ENCODE data around the gene SRRT.
"Not testable (repeated sequence)": the region's sequence is repeated elsewhere in the genome, so short reads cannot be mapped to it uniquely, and the experiment has no call there.

SRRT gene

DNA sequence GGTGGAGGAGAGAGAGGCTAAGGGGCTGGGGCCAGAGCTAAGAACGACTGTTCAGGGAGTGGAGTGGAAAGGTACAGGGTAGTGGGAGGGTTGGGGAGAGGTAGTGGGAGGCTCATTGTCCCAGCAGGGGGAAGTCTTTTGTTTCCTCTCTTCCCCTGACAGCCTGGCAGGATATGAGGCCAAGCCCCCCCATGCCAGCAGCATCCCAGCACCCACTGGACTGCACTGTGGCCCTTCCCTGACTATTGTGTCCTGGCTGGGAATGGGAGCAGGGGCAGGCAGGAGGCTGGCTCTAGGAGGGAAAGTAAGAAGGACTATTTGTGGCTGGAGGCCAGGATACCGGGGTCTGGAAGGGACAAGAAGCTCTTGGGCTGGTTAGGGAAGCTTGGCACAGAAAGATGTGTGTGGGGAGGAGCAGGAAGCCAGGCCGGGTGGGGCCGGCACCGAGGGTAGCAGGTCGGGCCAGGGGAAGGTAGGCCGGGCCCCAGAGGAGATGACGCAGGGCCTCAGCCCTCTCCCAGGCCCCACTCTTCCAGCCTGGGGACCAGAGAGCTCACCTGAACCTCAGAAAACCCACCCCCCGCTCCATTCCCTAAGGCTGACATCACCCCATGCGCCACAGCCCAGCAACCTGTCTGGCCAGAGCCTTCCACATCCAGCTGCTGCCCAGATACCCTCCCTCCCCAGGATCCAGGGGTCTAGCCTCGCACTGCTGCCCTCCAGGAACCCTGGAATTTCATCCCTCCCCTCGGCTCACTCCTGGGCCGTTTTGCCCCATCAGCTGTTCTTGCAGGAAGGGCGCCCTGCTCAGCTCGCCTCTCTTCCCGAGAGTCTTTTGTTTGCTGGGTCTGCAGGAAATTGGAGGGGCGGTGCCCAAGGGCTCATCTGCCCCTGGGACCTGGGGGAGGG is 38.7 kb upstream of the SRRT start:
- Histone ChIP-seq H3K4me3 (ENCODE audit: low read length) (no peak overlapping the region), H3K4me2 (ENCODE audit: low read length) (no peak overlapping the region), H3K27me3 (ENCODE audit: control insufficient read depth, insufficient read depth, low read length) (no peaks in the 10 kb centered on the region), H3K9ac (ENCODE audit: low read depth, low read length) (no peak overlapping the region), H3K36me3 (ENCODE audit: insufficient read depth, low read length) (no peaks in the 10 kb centered on the region), H3K4me1 (ENCODE audit: control insufficient read depth, insufficient read depth, low read length) (peaks cover 4% of the 10 kb centered on the region), H3K9me3 (replicated peaks; ENCODE audit: low read length) (no peaks in the 10 kb centered on the region)

DNA sequence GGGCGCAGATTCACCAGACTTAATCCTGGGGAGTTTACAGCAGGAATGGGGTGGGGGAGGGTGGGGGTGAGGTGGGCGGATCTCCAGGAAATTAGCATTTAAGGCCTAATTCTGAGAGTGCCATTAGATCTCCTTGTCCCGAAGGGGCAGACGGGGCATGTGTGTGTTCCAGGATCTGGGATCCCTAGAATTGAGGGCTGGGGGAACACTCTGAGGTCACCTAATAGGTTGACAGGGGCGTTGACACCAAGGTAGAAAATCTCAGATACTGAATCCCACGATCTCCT is 38.1 kb upstream of the SRRT start:
- peak overlapping the region; percentile 72 for H3K9ac ChIP-seq (ENCODE audit: low read depth, low read length)
- peak overlapping the region; percentile 63 for H3K4me3 ChIP-seq (ENCODE audit: low read length)
- peaks cover 4% of the 10 kb centered on the region for H3K4me1 ChIP-seq (ENCODE audit: control insufficient read depth, insufficient read depth, low read length)
- no peaks in the 10 kb centered on the region for H3K27me3 ChIP-seq (ENCODE audit: control insufficient read depth, insufficient read depth, low read length)
- H3K9me3 ChIP-seq (replicated peaks; ENCODE audit: low read length) = no peaks in the 10 kb centered on the region
- H3K4me2 ChIP-seq (ENCODE audit: low read length) = peak overlapping the region; percentile 74
- H3K36me3 ChIP-seq (ENCODE audit: insufficient read depth, low read length) = no peaks in the 10 kb centered on the region

- Histone ChIP-seq H3K36me3 (ENCODE audit: insufficient read depth, low read length) (no peaks in the 10 kb centered on the region), H3K9ac (ENCODE audit: low read depth, low read length) (peak overlapping the region; percentile 72), H3K4me3 (ENCODE audit: low read length) (peak overlapping the region; percentile 63), H3K4me1 (ENCODE audit: control insufficient read depth, insufficient read depth, low read length) (peaks cover 4% of the 10 kb centered on the region), H3K9me3 (replicated peaks; ENCODE audit: low read length) (no peaks in the 10 kb centered on the region), H3K27me3 (ENCODE audit: control insufficient read depth, insufficient read depth, low read length) (no peaks in the 10 kb centered on the region), H3K4me2 (ENCODE audit: low read length) (peak overlapping the region; percentile 74)
Observed at GRCh38 chr7:100837099-100837836, 37.6 kb upstream of the SRRT start.

DNA sequence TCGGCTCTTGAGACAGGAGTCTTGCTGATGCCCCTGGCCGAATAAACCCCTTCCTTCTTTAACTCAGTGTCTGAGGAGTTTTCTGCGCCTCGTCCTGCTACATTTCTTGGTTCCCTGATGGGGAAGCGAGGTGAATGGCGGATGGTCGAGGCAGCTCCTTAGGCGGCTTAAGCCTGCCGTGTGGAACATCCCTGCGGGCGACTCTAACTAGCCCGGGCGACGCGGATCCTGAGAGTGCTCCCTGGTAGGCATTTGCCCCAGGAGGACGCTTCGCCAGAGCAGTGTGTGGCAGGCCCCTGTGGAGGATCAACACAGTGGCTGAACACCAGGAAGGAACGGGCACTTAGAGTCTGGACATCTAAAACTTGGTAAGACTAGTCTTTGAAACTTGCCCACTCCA is 35.5 kb upstream of the SRRT start:
- Histone ChIP-seq H3K36me3 (ENCODE audit: insufficient read depth, low read length) (no peaks in the 10 kb centered on the region), H3K9me3 (replicated peaks; ENCODE audit: low read length) (no peaks in the 10 kb centered on the region), H3K4me2 (ENCODE audit: low read length) (no peak overlapping the region), H3K27me3 (ENCODE audit: control insufficient read depth, insufficient read depth, low read length) (no peaks in the 10 kb centered on the region), H3K9ac (ENCODE audit: low read depth, low read length) (no peak overlapping the region), H3K4me1 (ENCODE audit: control insufficient read depth, insufficient read depth, low read length) (peaks cover 4% of the 10 kb centered on the region), H3K4me3 (ENCODE audit: low read length) (no peak overlapping the region)

- H3K9me3 ChIP-seq (replicated peaks; ENCODE audit: low read length) = no peaks in the 10 kb centered on the region
- H3K9ac ChIP-seq (ENCODE audit: low read depth, low read length) = no peak overlapping the region
Observed at GRCh38 chr7:100840470-100841100, 34.3 kb upstream of the SRRT start.

GRCh38 chr7:100847360-100847759 is 27.5 kb upstream of the SRRT start:
- H3K4me1 ChIP-seq (ENCODE audit: control insufficient read depth, insufficient read depth, low read length) = peaks cover 3% of the 10 kb centered on the region
- H3K27me3 ChIP-seq (ENCODE audit: control insufficient read depth, insufficient read depth, low read length) = no peaks in the 10 kb centered on the region
- H3K36me3 ChIP-seq (ENCODE audit: insufficient read depth, low read length) = no peaks in the 10 kb centered on the region
- H3K9me3 ChIP-seq (replicated peaks; ENCODE audit: low read length) = no peaks in the 10 kb centered on the region
- H3K4me3 ChIP-seq (ENCODE audit: low read length) = no peak overlapping the region
- H3K9ac ChIP-seq (ENCODE audit: low read depth, low read length) = no peak overlapping the region
- H3K4me2 ChIP-seq (ENCODE audit: low read length) = no peak overlapping the region

More at GRCh38 chr7:100840470-100841100, 34.3 kb upstream of the SRRT start:
- Histone ChIP-seq H3K4me3 (ENCODE audit: low read length) (no peak overlapping the region), H3K27me3 (ENCODE audit: control insufficient read depth, insufficient read depth, low read length) (no peaks in the 10 kb centered on the region), H3K4me2 (ENCODE audit: low read length) (no peak overlapping the region), H3K4me1 (ENCODE audit: control insufficient read depth, insufficient read depth, low read length) (peaks cover 4% of the 10 kb centered on the region), H3K36me3 (ENCODE audit: insufficient read depth, low read length) (no peaks in the 10 kb centered on the region)

DNA sequence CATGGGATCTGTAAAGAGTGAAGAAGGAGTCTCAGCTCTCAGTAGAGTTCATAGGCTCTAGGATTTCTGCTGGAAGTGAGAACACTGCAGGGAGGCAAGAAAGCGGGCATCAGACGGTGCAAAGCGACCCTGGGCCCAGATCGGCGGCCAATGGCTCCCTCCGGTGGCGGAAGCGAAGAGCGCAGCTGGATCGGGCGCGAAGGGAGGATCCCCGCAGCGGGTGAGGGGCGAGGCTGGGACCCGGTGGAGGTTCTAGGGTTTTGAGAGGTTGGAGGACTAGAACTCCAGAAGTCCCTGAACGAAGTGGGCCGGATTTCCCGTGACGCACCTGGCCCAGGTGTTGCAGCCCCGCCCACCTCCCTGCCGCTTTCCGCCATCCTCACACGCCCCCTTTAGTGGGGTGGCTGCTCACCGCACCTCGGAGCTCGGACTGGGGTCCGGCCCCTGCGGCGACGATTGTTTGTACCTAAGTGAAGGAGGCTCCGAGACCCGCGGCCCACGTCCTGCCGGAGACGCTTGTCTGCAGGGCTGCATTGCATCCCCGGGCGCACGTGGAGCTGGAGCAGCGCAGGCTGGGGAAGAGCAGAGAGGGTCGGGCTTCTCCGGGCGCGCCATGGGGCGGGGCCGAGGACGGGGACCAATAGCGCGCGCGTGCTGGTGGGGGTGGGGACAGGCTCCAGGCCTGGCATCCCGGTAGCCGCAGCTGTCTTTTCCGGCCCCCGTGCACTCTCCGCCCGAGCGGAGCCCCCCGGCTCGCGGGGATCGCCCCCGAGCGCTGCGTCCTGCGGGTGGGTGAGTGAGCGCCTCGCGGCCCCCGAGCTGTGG is 22.6 kb upstream of the SRRT start, which contains the start of gene SLC12A9:
SLC12A9 (plus strand) TSS at position 666 of the 825 bp plus-strand sequence. CDS start 1,485 bp downstream, outside the sequence.
- Histone ChIP-seq H3K36me3 (ENCODE audit: insufficient read depth, low read length) (no peaks in the 10 kb centered on the region), H3K4me3 (ENCODE audit: low read length) (peak within 1 kb of the TSS; percentile 96), H3K9ac (ENCODE audit: low read depth, low read length) (peak within 1 kb of the TSS; percentile 88), H3K9me3 (replicated peaks; ENCODE audit: low read length) (no peaks in the 10 kb centered on the region), H3K4me1 (ENCODE audit: control insufficient read depth, insufficient read depth, low read length) (peaks cover 7% of the 10 kb centered on the region), H3K27me3 (ENCODE audit: control insufficient read depth, insufficient read depth, low read length) (no peaks in the 10 kb centered on the region), H3K4me2 (ENCODE audit: low read length) (peak within 1 kb of the TSS; percentile 98)

DNA sequence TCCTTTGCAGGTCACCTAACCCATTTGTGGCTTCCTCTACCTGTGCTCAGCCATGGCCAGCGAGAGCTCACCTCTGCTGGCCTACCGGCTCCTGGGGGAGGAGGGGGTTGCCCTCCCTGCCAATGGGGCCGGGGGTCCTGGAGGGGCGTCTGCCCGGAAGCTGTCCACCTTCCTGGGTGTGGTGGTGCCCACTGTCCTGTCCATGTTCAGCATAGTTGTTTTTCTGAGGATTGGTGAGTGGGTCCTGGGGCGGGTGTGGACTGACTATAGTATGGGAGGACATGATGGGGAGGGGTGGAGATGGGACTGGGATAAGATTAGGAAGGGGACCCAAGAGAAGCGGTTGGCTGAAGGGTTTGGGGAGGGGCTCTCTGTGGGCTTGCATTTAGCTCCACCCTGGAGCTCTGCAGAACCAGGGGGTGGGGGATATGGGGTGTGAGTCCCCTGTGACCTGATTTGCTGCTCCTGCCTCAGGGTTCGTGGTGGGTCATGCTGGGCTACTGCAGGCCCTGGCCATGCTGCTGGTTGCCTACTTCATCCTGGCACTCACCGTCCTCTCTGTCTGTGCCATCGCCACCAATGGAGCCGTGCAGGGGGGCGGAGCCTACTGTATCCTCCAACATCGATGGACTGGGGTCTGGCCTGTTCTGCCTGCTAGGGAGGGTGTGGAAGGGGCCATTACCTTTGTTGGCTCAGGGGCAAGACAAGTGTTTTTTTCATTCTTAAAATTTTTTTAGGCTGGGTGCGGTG is 20.6 kb upstream of the SRRT start:
- peaks cover 4% of the 10 kb centered on the region for H3K36me3 ChIP-seq (ENCODE audit: insufficient read depth, low read length)
- no peaks in the 10 kb centered on the region for H3K9me3 ChIP-seq (replicated peaks; ENCODE audit: low read length)
- no peak overlapping the region for H3K9ac ChIP-seq (ENCODE audit: low read depth, low read length)
- H3K4me3 ChIP-seq (ENCODE audit: low read length) = no peak overlapping the region
- peaks cover 7% of the 10 kb centered on the region for H3K4me1 ChIP-seq (ENCODE audit: control insufficient read depth, insufficient read depth, low read length)
- H3K27me3 ChIP-seq (ENCODE audit: control insufficient read depth, insufficient read depth, low read length) = no peaks in the 10 kb centered on the region
- no peak overlapping the region for H3K4me2 ChIP-seq (ENCODE audit: low read length)

DNA sequence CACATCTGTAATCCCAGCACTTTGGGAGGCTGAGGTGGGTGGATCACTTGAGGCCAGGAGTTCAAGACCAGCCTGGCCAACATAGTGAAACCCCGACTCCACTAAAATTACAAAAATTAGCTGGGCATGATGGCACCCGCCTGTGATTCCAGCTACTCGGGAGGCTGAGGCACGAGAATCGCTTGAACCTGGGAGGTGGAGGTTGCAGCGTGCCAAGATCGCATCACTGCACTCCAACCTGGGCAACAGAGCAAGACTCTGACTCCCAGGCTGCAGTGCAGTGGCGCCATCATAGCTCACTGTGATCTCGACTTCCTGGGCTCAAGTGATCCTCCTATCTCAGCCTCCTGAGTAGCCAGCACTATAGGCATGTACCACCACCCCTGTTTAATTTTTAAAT is 20.0 kb upstream of the SRRT start:
- not testable (repeated sequence) for H3K36me3 ChIP-seq (ENCODE audit: insufficient read depth, low read length); H3K9me3 ChIP-seq (replicated peaks; ENCODE audit: low read length); H3K4me3 ChIP-seq (ENCODE audit: low read length); H3K4me2 ChIP-seq (ENCODE audit: low read length); H3K27me3 ChIP-seq (ENCODE audit: control insufficient read depth, insufficient read depth, low read length); H3K4me1 ChIP-seq (ENCODE audit: control insufficient read depth, insufficient read depth, low read length); H3K9ac ChIP-seq (ENCODE audit: low read depth, low read length)

DNA sequence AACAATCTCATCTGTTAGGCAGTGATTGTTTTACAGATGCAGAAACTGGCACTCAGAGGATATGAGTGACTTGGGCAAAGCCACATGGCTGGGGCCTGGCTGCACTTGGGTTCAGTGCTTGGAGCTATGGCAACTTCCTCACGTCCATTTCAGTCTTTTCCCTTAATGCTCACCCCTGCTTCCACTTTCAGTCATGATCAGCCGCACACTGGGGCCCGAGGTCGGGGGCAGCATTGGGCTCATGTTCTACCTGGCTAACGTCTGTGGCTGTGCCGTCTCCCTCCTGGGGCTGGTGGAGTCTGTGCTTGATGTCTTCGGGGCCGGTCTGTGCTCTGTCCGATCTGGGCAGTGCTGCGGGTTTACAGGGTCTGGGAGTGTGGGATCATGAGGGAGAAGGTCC is 19.4 kb upstream of the SRRT start:
- H3K36me3 ChIP-seq (ENCODE audit: insufficient read depth, low read length) = peaks cover 11% of the 10 kb centered on the region
- H3K4me3 ChIP-seq (ENCODE audit: low read length) = no peak overlapping the region
- no peaks in the 10 kb centered on the region for H3K9me3 ChIP-seq (replicated peaks; ENCODE audit: low read length)
- H3K4me1 ChIP-seq (ENCODE audit: control insufficient read depth, insufficient read depth, low read length) = peaks cover 7% of the 10 kb centered on the region
- H3K9ac ChIP-seq (ENCODE audit: low read depth, low read length) = no peak overlapping the region
- H3K27me3 ChIP-seq (ENCODE audit: control insufficient read depth, insufficient read depth, low read length) = no peaks in the 10 kb centered on the region
- no peak overlapping the region for H3K4me2 ChIP-seq (ENCODE audit: low read length)

All from skeletal muscle satellite cell (primary cell).